GM18499 (cell line): ENCODE results near the gene ZMIZ1.

Experiments used
- ATAC-seq: cut with Tn5 transposase; IDR thresholded peaks from one replicate; pipeline ENCODE4 v1.9.1; 2021; ENCODE audit warnings: moderate number of reproducible peaks; ENCODE audit not compliant: insufficient read depth, unreplicated experiment

ZMIZ1 gene

DNA sequence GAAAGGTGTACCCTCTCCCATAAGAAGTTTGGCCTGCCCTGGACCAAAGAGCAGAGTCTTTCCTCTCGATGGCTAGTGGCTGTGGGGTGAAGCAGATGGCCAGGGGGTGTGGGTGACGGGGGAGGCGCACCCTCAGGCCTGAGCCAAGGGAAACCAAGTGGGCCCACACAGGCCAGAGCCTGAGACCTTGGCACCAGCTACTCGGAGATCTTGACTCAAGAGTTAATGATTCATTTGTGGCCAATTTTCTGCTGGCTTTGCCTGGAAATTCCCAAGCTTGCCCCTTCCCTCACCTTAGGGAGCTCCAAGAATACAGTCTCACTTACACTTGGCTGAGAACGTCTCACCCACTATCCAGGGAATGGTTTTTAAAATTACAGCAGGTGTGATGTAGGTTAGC, 42.7 kb downstream of the ZMIZ1 start:
- no peak for ATAC-seq

DNA sequence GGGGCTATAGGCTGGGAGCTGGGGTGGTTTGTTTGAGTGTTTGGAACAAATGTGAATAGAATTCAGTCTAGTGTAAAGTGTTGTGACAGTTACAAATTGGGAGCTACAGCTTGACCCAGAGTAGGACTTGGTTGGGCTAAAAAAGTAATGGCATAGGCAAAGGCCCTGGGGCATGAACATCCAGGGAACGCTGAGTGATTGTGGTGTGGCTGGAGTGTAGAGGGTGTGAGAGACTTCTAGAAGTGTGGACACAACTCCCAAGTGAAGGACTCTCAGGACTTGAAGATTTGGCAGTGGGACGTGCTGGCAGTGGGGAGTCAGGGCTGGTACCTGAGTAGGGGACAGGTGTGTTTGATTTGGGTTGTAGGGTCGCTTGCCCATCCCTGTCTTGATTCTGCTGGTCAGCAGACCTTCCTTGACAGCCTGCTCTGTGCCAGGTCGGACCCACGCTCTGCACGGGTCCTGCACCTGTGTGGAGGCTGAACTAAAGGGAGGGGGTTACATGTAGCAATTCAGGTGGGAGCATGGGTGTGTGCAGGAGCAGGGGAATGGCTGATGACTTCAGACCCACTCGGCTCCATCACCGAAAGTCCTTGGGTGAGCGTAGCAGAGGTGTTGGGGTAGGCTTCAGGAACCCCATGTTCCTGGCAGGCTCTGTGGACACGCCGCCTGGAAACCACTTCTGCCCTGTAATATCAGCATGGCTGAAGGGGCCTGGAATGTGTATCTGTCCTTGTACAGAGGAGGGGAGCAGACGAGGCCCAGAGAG, 43.3 kb downstream of the ZMIZ1 start:
- no peak for ATAC-seq

DNA sequence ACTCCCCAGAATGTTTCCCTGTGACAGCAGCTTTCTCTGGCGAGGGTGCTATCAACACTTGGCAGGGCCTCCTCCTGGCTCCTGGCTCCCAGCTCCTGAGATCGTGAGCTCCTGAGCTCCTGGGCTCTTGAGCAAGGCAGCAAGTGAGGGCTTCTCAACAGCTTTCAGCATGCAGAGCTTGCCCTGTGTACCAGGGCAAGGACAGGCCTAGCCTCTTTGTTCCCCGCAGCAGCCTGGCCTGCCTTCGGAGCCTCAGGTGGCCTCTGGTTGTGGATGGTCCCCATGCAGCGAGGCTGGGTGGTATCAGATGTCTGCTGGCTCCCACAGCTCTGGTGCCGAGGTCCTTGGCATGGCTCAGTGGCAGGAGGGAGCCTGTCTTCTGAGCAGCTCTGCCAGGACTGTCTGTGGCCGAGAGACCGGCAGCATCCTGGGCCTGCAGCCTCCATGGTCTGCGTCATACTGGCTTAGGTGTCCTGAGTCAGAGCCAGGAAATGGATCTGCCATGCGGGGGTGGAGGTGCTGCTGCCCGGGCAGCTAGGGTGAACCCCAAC, 44.2 kb downstream of the ZMIZ1 start:
- no peak for ATAC-seq

DNA sequence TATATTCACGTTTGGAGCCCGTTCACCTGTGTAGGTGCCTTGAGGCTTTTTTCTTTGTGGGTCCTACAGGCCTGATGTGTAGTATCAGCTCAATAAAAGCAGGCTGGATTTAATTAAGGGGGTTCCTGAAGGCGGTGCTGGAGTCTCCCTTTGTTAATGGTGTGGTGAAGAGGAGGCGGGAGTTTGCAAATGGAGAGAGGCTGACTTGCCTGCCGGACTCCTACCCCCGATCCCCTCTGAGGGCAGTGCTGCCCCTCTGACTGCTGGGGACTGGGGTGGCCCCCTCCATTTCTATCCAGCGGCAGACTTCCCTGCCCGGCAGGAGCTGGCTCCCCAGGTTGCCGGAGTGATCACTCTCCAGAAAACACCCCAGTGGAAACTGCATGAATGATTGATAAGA, 45.1 kb downstream of the ZMIZ1 start:
- no peak for ATAC-seq

DNA sequence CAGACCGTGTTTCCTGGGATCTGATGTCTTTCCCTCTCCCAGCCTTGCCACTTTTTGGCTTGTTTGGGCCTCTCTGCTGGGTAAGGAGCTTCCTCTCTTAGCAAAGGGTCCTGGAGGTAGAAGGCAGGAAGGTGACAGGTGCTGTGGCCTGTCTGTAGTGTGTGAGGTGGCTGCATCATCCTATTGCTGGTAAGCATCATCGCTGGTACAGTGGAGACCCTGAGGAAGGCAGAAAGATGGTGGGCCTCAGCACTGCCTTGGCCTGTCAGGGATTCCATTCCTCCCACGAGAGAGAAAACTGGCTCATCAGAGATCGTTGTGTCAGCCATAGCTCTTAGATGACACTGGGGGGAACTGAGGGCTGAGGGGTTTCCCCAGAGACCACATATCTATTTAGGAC, 46.5 kb downstream of the ZMIZ1 start:
- no peak for ATAC-seq

DNA sequence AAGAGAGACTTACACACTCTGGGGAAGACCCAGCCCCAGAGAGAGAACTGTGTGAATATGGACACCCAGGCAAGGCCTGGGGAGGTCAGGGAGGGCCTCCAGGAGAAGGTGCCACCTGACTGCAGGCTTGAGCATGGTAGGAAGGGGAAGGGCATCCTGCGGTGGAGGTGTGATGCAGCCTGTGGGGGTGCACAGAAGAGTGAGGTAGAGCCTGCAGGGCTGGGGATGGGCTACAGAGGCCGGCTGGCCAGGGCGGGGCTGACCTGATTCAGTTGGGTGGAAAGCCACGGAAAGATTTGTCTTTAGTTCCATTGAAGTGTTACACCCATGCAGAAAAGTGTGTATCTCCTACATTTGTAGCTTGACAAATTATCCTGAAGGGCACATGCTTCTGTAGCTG, 47.6 kb downstream of the ZMIZ1 start:
- ATAC-seq: peak; percentile 28

DNA sequence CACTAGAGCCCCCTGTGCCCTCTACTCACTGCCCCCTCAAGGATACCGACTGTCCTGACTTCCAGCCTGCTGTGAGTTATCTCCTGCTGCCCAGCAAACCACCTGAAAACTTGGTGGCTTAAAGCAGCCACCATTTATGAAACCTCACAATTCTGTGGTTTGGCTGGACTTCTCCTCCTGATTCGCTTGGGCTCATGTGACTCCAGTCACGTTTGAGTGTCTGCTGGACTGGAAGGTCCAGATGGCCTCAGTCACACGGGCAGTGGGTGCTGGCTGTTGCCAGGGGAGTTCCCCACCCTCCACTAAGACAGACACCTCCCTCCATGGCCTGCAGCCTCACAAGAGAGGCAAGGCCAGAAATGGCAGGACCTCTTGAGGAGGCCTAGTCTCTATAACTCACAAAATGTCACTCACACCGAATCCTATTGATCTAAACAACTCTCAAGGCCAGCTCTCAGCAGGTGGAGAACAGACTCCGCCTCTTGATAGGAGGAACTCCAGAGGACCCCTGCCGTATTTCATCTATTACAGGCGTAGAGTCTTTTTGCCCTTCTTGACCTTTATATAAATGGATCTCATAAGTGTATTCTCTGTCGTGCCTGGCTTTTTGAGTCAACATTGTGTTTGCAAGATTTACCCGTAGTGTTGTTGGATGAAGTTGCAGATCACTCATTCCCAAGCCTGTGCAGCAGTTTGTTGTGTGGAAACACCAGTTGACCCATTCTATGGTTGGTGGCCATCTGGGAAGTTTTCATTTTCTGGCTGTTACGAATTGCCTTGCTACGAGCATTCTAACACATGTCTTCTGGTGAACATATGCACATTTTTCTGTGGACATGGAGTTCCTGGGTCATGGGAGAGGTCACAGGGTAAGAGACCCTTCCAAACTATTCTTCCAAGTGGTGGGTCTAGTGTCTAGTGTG, 48.3 kb downstream of the ZMIZ1 start:
- peak; percentile 61 for ATAC-seq

DNA sequence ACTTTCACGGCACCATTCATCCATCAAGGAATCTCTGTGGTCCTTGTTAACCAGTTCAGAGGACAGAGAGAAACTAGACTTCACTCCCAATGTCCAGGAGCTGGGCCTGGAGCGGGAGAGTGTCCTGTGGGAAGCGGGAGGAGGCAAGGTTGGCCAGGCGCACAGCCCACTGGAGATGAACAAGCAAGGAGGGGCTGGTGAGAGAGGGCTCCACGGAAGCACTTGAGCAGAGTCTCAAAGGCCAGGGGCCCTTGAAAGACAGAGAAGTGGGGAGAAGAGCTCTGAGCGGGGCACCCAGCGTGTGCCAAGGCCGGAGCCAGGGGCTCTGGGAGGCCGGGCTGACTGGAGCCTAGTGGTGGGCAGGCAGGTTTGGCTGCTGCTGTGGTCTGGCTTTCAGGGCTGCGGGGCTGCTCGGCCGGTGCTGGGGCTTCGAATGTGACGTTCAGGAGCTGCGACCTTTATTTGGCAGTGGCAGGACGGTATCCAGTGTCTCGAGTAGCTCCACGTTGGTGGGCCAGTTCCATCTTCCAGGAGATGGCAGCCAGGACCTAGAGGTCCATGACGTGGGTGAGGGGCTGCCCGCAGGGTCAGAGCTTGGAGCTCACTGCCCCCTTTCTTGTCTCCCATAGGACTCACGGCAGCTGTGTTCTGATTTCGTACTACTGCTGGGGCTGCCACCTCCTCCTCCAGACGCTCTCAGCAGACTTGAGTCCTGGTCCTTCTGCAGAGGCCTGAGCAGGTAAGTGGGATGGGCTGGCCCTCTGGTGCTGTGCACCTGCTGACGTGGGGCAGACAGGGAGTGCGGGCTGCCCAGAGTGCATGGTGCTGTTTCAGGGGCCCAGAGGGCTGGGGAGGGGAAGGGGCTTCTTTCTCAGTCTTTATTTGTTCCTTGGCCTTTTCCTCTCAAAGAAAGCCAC, 49.8 kb downstream of the ZMIZ1 start:
- ATAC-seq: no peak

DNA sequence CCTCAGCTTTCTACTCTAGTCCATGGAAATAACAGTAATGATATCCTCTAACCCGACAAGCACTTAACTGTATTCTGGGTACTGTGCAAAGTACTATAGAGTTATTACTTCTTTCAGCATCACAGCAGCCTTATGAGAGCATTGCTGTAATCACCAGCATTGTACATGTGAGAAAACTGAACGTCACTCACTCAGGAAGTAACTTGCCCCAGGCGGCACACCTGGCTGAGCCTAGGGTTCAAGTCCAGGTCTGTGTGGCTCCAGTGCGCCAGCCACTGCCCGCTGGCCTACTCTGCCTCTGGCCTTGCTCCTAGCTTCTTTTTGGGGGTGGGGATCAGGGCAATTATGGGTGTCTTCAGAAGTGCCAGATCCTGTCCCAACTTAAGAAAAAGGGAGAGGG, 50.5 kb downstream of the ZMIZ1 start:
- no peak for ATAC-seq

DNA sequence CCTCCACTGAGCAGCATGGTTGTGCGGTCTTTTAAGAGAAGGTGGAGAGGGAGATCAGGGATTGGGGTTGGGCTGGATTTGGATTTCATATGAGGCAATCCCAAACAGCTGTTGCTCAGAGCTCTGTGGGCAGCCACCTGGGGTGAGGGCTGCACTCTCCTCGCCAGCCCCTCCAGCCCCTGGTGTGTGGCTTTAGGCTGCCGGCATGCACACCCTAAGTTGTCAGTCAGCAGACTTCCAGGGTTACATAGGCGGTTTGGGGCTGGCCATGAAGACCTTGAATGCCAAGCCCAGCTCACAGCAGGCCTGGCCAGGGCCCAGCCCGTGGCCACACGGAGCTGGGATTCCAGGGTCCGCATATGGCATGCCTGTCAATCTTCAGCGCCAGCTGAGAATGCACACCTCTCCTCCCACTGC, 54.8 kb downstream of the ZMIZ1 start:
- no peak for ATAC-seq

DNA sequence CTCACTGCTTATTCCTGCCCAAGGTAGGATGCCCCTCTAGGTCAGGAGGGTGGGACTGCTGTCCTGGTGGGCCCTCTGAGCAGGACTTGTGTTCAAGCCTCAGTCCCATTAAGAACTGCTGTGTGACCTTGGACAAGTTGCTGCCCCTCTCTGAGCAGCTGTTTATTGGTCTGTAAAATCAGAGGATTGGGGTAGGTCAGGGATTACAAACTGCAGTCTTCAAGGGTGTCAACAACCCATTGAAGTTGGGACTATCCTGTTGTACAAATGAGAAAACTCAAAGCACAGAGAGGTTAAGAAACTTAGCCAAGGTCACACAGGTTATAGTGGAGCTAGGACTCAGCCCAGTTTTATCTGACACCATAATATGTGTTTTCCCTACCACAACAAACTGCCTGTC, 55.3 kb downstream of the ZMIZ1 start:
- ATAC-seq: no peak

DNA sequence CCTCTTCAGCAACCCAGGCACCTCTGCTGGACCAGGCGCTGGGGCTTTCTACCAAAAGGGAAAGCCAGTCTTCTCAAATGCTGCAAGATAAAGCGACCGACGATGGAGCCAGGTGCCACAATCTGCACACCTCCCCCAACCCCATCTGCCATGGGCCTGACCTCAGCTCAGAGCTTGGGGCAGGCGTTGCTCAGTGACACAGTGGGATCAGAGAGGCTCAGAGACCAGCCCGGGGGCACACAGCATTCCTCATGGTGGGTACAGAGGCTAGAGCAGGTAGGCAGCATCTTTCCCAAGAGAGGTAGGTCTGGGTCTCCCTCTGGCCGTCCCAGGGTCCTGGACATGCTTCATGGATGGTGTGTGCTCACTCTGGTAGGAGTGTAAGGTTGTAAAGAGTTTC, 56.3 kb downstream of the ZMIZ1 start:
- no peak for ATAC-seq

DNA sequence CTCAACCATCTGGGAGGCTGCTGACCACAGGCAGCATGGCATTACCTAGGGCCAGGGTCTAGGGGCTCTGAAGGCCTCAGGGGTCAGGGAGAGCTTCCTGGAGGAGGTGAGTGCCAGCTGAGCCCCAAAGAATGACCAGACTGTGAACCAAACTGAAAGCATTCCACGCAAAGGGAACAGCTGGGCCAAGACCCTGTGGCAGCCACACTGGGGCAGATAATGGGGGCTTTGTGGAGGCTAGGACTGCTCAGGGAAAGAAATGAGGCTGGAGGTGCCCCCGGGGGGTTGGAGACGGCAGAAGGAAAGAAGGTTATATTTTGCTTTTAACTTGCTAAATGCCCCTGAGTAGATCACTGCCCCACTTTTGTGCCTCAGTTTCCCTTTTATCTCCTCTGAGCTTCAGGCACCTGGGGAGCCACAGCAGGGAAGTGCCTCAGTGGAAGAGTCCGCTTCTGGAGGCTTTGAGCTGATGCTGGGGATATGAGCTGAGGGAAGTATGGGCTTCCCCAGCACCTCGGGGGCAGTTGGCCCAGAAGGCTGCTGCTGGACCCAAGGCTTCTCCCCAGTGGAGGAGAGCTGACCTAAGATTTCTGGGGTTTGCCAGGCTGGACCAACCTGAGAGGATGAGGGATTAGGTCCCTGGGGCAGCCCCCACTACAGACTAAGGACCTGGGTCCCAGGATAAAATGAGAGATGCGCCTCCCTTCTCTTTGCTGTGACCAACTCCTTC, 57.8 kb downstream of the ZMIZ1 start:
- ATAC-seq: no peak

DNA sequence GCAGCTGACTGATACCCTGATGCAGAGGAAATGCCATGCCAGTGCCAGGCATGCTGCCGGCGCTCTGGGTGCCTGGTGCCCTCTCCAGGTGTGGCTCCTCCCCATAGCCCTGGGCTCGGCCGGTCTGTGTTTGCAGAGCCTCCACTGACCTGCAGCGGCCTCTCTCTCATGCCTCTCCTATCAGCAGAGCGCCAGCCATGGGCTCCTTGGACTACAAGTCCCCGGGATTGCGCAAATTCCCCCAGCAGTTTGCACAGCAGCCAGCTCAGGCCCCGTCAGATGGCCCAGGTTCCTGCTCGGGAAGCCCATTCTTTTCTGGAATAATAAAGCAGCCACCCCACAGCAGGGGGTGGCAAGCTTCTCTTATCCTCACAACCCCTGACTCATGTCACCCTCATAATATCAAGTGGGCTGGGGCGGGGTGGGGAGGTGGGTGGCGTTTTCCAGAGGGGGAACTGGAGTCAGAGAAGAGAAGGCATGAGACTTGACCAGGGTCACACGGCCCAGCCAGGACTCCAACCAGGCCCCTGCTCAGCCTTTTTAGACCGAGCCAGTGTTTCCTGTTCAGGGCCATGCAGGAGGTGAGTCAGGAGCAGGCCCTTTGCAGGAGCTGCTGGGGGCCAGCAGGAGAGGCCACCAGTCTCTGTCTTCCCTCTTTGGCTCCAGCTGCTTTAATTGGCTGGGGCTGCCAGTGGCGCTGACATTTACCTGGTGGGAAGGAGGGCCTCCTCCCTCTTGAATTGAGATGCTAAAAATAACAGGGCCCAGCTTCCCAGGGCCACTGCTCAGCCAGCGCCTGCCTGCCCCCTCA, 58.6 kb downstream of the ZMIZ1 start:
- ATAC-seq: no peak

DNA sequence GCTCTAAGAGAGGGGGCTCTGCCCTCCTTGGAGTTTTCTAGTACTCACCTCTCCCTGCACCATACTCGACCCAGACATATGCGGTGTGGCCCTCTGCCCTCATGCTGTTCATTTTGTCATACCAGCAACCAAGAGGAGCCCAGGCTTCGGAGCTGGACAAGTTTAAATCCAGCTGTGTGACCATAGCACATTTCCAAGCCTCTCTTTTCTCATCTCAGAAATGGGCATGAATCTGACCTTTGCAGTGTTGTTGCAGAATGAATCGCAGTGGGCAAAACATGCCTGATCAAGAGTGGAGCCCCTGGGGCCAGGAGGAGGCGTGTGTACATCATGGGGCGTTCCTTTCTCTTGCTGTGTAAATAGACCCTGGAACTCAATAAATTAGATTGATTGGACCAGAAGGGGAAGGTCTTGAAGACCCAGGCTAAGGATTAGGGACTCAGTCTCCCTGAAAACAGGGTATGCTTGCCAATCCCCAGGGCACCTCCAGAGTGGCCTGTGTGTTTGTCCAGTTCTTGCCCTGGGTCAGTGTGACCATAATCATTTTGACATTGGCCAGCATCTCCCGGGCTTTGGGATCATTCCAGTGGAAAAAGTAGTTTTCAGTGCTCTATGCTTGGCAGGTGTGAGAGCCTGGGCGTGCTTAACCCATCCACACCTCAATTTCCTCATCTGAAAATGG, 59.6 kb downstream of the ZMIZ1 start:
- no peak for ATAC-seq

DNA sequence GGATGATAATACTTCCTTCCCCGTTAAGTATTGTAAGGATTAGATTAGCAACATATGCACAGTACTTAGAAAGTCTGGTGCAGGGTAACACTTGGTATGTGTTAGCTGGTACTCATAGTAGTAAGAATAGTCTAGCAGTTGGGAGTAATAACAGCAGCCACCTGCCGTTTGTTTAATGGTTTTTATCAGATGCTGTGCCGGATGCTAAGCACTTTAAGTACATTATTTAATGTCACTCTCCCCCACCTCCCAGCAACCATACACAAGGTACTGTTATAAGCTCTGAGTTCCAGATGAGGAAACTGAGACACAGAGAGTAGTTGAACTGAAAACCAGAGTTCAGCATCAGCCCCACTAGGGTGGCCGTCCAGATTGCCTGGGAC, 60.1 kb downstream of the ZMIZ1 start:
- ATAC-seq: no peak

DNA sequence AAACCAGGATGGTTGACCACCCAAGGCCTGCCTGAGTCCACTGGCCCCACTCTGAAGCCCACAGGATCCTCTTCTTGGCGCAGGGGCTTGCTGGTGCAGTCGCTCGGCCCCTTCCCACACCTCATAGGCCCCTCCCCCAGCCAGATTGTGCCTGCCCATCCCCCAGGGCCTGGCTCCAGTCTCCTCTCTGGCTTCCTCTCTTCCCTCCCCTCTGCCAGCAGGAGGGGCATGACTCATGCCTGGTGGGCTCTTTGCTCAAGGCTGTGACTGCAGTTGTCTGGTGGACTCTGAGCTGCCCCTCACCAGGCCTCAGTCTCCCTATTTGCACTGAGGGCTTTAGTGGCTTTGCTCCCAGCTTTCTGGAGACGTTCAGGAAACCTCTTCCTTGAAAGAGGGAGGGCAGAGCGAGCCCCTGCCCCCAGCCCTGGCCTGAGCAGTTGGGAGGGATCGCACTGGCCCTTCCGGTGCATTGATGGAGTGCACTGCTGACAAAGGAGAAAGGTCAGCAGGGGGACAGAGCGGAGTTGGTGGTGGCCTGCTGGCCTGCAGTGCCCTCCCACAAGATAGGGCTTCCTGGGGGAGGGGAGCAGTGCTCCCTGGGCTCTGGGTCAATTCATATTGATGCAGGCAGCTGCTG, 60.7 kb downstream of the ZMIZ1 start:
- ATAC-seq: no peak

DNA sequence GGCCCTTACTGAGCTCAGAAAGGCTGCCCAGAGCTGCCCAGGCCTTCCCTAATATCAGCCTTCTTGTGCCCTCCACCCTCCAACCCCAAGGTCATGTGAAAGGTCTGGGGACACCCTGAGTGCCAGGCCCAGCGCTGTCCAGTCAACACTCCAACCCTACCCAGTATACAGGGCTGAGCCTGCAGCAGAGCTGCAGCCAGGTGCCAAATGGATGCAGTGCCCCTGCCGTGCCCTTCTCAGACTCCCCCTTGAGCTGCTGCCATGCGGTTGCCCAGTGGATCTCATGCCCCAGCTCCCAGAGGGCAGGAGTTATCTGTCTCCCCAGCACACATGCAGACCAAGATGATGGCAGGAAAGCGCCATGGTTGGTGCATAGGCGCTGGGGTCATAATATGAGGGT, 61.5 kb downstream of the ZMIZ1 start:
- ATAC-seq: no peak
